Lung (tissue), 12 donors: Measurements from ENCODE around the gene FATE1. TPM values are rescaled to one million over a fixed set of nuclear protein-coding genes. Genes with fewer than 3 reads are reported as not detected.

Experiments
- ATAC-seq: fragments of 200-7000 bp; cut with Tn5 transposase; one replicate; pipeline ENCODE4 v1.9.1; 2020; ENCODE audit warnings: moderate number of reproducible peaks; ENCODE audit not compliant: insufficient read depth, low FRiP score
- DNase-seq, 3 donors: peaks; one replicate each; pipeline ENCODE4 v3.0.0-alpha.2; 2013 to 2017
- H3K27ac ChIP-seq, 2 donors: one replicate each; pipeline ENCODE4 v1.5.1; 2013; ENCODE audit warnings: mild to moderate bottlenecking in 2 of 2, moderate library complexity in 2 of 2, control low read depth in 1 of 2, inconsistent platforms in 1 of 2, low read depth in 1 of 2, low read length in 1 of 2
- H3K27me3 ChIP-seq, 3 donors: one replicate each; pipeline ENCODE4 v1.5.1; 2013; ENCODE audit warnings: low read length in 2 of 3; ENCODE audit not compliant: control insufficient read depth in 3 of 3, insufficient read depth in 3 of 3
- H3K36me3 ChIP-seq, 4 donors: one replicate each; pipeline ENCODE4 v1.5.1; 2013; ENCODE audit warnings: low read length in 4 of 4, mild to moderate bottlenecking in 1 of 4, moderate library complexity in 1 of 4; ENCODE audit not compliant: control insufficient read depth in 4 of 4, insufficient read depth in 4 of 4
- H3K4me1 ChIP-seq, 5 donors: one replicate each; pipeline ENCODE4 v1.5.1; 2013; ENCODE audit warnings: low read length in 5 of 5, mild to moderate bottlenecking in 2 of 5, moderate library complexity in 1 of 5; ENCODE audit not compliant: control insufficient read depth in 5 of 5, insufficient read depth in 5 of 5
- H3K4me3 ChIP-seq: one replicate; pipeline ENCODE4 v1.5.1; 2013; ENCODE audit warnings: mild to moderate bottlenecking, control low read depth, moderate library complexity
- H3K9ac ChIP-seq, 2 donors: one replicate each; pipeline ENCODE4 v1.5.1; 2013; ENCODE audit warnings: low read length in 2 of 2, control low read depth in 1 of 2; ENCODE audit not compliant: insufficient read depth in 1 of 2
- H3K9me3 ChIP-seq, 4 donors: one replicate each; pipeline ENCODE4 v1.5.1; 2013; ENCODE audit warnings: low read length in 3 of 4, mild to moderate bottlenecking in 1 of 4, moderate library complexity in 1 of 4; ENCODE audit not compliant: control insufficient read depth in 4 of 4, insufficient read depth in 3 of 4
- CTCF ChIP-seq: IDR thresholded peaks from 2 replicates; pipeline ENCODE4 v1.5.1; 2012; ENCODE audit warnings: mild to moderate bottlenecking; ENCODE audit errors: control extremely low read depth, extremely low read depth
- WGBS, 2 donors: extraction: QIAGEN DNeasy Blood & Tissue Kit; methylation state at CpG; one replicate each; pipeline ENCODE4 v1.1.7; 2013; 5-methylcytosine and 5-hydroxymethylcytosine counted together
- polyA plus RNA-seq, 2 donors: library from polyadenylated mRNA; stranded (reverse); fragments of 200-250 nt; gene quantifications; one replicate each; pipeline ENCODE4 v1.2.1, GENCODE V29; 2013
- total RNA-seq, 2 donors: library from RNA; depleted of rRNA in 1 of 2; stranded (reverse); fragments of >200 nt in 1 of 2; gene quantifications; one replicate each; pipeline ENCODE4 v1.2.1, GENCODE V29; 2014 to 2021
- donor health status: control.
- donor health status: control.
- donor health status: Bipolar disorder and iron deficiency.
- donor health status: healthy.
- donor health status: DM: yes; HTN: yes; CAD: no.

The FATE1 gene
- total and polyA plus RNA-seq, 4 donors: 0.05 to 1.0 (median 0.37) TPM; not detected in 1

GRCh38 chrX:151735219-151735618 is 19.4 kb downstream of the FATE1 start:
- Histone ChIP-seq H3K9me3 (peaks cover 0 to 7% (median 0%) of the 10 kb centered on the region in 4 donors), H3K4me1 (no peaks in the 10 kb centered on the region), H3K27me3 (peaks cover 0 to 9% (median 0%) of the 10 kb centered on the region in 3 donors), H3K9ac (no peak overlapping the region), H3K27ac (no peak overlapping the region), H3K36me3 (no peaks in the 10 kb centered on the region), H3K4me3 (no peak overlapping the region)
- no peak for DNase-seq
- ATAC-seq: no peak
- 58 to 85% methylated on average over 2 of the region's 2 CpGs for WGBS, 2 donors
- TF ChIP-seq CTCF: no peak

- H3K9ac ChIP-seq: no peak overlapping the region
- 75 to 87% methylated on average over 5 to 6 of the region's 6 CpGs for WGBS, 2 donors
- TF ChIP-seq CTCF: no peak
- peaks cover 0 to 9% (median 0%) of the 10 kb centered on the region in 3 donors for H3K27me3 ChIP-seq
- peaks cover 0 to 11% (median 0%) of the 10 kb centered on the region in 4 donors for H3K9me3 ChIP-seq
- H3K4me3 ChIP-seq: no peak overlapping the region
- no peaks in the 10 kb centered on the region for H3K4me1 ChIP-seq
- H3K27ac ChIP-seq: no peak overlapping the region
- ATAC-seq (no peak), DNase-seq (no peak)
- H3K36me3 ChIP-seq: no peaks in the 10 kb centered on the region
Measured at GRCh38 chrX:151736685-151737084, 20.9 kb downstream of the FATE1 start.

GRCh38 chrX:151737494-151737893 is 21.7 kb downstream of the FATE1 start:
- no peak for TF ChIP-seq CTCF
- H3K27ac ChIP-seq: no peak overlapping the region
- WGBS, 2 donors: 64 to 68% methylated on average over 4 to 5 of the region's 5 CpGs
- H3K9ac ChIP-seq: no peak overlapping the region
- no peak for ATAC-seq
- H3K4me1 ChIP-seq: no peaks in the 10 kb centered on the region
- DNase-seq: peak in 2 of 3 donors; percentile 2 to 9
- no peak overlapping the region for H3K4me3 ChIP-seq
- peaks cover 0 to 4% (median 0%) of the 10 kb centered on the region in 3 donors for H3K27me3 ChIP-seq
- H3K9me3 ChIP-seq: peaks cover 0 to 10% (median 0%) of the 10 kb centered on the region in 4 donors
- no peaks in the 10 kb centered on the region for H3K36me3 ChIP-seq

GRCh38 chrX:151738751-151739150 is 22.9 kb downstream of the FATE1 start:
- Histone ChIP-seq H3K36me3 (no peaks in the 10 kb centered on the region), H3K27ac (no peak overlapping the region), H3K4me1 (no peaks in the 10 kb centered on the region), H3K9me3 (peaks cover 0 to 10% (median 0%) of the 10 kb centered on the region in 4 donors), H3K4me3 (no peak overlapping the region), H3K27me3 (peaks cover 0 to 2% (median 0%) of the 10 kb centered on the region in 3 donors), H3K9ac (no peak overlapping the region)
- DNase-seq (no peak), ATAC-seq (no peak)
- 74 to 87% methylated on average over 6 to 7 of the region's 7 CpGs for WGBS, 2 donors
- TF ChIP-seq CTCF: no peak
